ENCODE data around the gene EIF5A2. TPM values are rescaled to one million over a fixed set of nuclear protein-coding genes. Genes with fewer than 3 reads are reported as not detected.
"Not testable (repeated sequence)": the region's sequence is repeated elsewhere in the genome, so short reads cannot be mapped to it uniquely, and the experiment has no call there.

Gene EIF5A2
- total RNA-seq, 4 donors from 2014 or later: 9.6 to 15.1 (median 11.2) TPM

GRCh38 chr3:170896781-170897180 is 11.7 kb downstream of the EIF5A2 start:
- 90 to 100% methylated on average over 1 of the region's 1 CpG for WGBS, 2 donors (ENCODE audit: low coverage in 1 of 2)
- ATAC-seq: no peak

GRCh38 chr3:170896333-170896732 is 12.1 kb downstream of the EIF5A2 start:
- not testable (repeated sequence) for H3K27me3 ChIP-seq, H3K4me3 ChIP-seq, H3K4me1 ChIP-seq, H3K27ac ChIP-seq, H3K9me3 ChIP-seq, ATAC-seq
- H3K36me3 ChIP-seq: peaks cover 0 to 34% of the 10 kb centered on the region in 2 donors
- 88 to 100% methylated on average over 4 to 5 of the region's 6 CpGs for WGBS, 2 donors (ENCODE audit: low coverage in 1 of 2)

More at GRCh38 chr3:170896781-170897180, 11.7 kb downstream of the EIF5A2 start:
- no peaks in the 10 kb centered on the region for H3K9me3 ChIP-seq
- no peaks in the 10 kb centered on the region for H3K4me1 ChIP-seq
- H3K4me3 ChIP-seq: no peak overlapping the region
- no peaks in the 10 kb centered on the region for H3K27me3 ChIP-seq
- peaks cover 0 to 34% of the 10 kb centered on the region in 2 donors for H3K36me3 ChIP-seq
- no peak overlapping the region for H3K27ac ChIP-seq
- no peak for TF ChIP-seq EP300 (IDR thresholded peaks at IDR 0.05)
- TF ChIP-seq, protein P1, sequence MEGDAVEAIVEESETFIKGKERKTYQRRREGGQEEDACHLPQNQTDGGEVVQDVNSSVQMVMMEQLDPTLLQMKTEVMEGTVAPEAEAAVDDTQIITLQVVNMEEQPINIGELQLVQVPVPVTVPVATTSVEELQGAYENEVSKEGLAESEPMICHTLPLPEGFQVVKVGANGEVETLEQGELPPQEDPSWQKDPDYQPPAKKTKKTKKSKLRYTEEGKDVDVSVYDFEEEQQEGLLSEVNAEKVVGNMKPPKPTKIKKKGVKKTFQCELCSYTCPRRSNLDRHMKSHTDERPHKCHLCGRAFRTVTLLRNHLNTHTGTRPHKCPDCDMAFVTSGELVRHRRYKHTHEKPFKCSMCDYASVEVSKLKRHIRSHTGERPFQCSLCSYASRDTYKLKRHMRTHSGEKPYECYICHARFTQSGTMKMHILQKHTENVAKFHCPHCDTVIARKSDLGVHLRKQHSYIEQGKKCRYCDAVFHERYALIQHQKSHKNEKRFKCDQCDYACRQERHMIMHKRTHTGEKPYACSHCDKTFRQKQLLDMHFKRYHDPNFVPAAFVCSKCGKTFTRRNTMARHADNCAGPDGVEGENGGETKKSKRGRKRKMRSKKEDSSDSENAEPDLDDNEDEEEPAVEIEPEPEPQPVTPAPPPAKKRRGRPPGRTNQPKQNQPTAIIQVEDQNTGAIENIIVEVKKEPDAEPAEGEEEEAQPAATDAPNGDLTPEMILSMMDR (IDR thresholded peaks at IDR 0.05): no peak
- TF ChIP-seq POLR2A (IDR thresholded peaks at IDR 0.05): no peak
- no peak for TF ChIP-seq POLR2AphosphoS5 (IDR thresholded peaks at IDR 0.05)

DNA sequence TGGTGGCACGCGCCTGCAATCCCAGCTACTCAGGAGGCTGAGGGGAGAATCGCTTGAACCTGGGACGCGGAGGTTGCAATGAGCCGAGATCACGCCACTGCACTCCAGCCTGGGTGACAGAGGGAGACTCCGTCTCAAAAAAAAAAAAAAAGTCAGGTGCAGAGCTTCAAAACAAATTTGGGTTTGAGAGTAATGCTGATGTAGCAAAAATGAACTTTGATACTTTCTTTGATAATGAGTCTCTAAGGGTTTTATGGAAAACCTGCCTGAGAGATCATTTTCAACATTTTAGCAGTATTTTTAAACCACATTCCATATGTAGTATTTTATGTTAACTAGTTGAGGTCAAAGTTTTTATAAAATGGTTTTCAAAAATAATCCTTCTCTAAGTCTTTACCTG is 14.5 kb downstream of the EIF5A2 start:
- 100% methylated on average over 1 of the region's 8 CpGs; no CpG with 5 or more reads in 1 of the 2 donors for WGBS, 2 donors (ENCODE audit: low coverage in 1 of 2)
- no peak overlapping the region for H3K4me3 ChIP-seq
- H3K36me3 ChIP-seq: peaks cover 0 to 34% of the 10 kb centered on the region in 2 donors
- H3K27me3 ChIP-seq: no peaks in the 10 kb centered on the region
- H3K27ac ChIP-seq: no peak overlapping the region
- no peaks in the 10 kb centered on the region for H3K4me1 ChIP-seq
- TF ChIP-seq, protein P1 (IDR thresholded peaks at IDR 0.05): no peak
- TF ChIP-seq EP300 (IDR thresholded peaks at IDR 0.05): no peak
- TF ChIP-seq POLR2AphosphoS5 (IDR thresholded peaks at IDR 0.05): no peak
- TF ChIP-seq POLR2A (IDR thresholded peaks at IDR 0.05): no peak
- no peak for ATAC-seq
- no peaks in the 10 kb centered on the region for H3K9me3 ChIP-seq

- Histone ChIP-seq H3K36me3 (peaks cover 0 to 18% of the 10 kb centered on the region in 2 donors), H3K4me1 (no peaks in the 10 kb centered on the region), H3K9me3 (no peaks in the 10 kb centered on the region), H3K27ac (no peak overlapping the region), H3K27me3 (no peaks in the 10 kb centered on the region), H3K4me3 (no peak overlapping the region)
- ATAC-seq: no peak
- TF ChIP-seq, protein P1 (IDR thresholded peaks at IDR 0.05): no peak
- TF ChIP-seq POLR2AphosphoS5 (IDR thresholded peaks at IDR 0.05): no peak
- no peak for TF ChIP-seq POLR2A (IDR thresholded peaks at IDR 0.05)
- TF ChIP-seq EP300 (IDR thresholded peaks at IDR 0.05): no peak
- WGBS, 2 donors (ENCODE audit: low coverage in 1 of 2): 28 to 31% methylated on average over 1 of the region's 1 CpG
These were observed 18.8 kb downstream of the EIF5A2 start for GRCh38 chr3:170889630-170890029.

DNA sequence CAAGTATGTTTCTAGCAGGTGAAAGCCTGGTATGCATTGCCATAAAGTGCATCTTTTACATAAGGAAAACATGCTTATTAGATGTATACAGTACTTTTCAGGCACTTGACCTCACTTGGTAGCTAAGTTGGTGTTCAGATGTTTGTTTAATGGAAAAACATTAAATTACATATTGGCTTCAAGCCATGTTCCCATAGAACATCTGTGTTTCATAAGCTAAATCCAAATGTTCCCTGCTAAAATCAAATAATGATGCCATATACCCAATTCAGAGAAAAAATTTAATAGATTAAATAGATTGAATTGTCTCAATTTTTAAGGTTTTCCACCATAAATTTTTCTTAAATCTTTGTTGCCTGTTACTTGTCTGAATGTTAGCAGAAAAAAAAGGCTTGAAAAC is 19.3 kb downstream of the EIF5A2 start:
- no peaks in the 10 kb centered on the region for H3K4me1 ChIP-seq
- H3K36me3 ChIP-seq: peaks cover 0 to 18% of the 10 kb centered on the region in 2 donors
- no peak for ATAC-seq
- TF ChIP-seq POLR2AphosphoS5 (IDR thresholded peaks at IDR 0.05): no peak
- TF ChIP-seq EP300 (IDR thresholded peaks at IDR 0.05): no peak
- TF ChIP-seq, protein P1 (IDR thresholded peaks at IDR 0.05): no peak
- TF ChIP-seq POLR2A (IDR thresholded peaks at IDR 0.05): no peak
- no peak overlapping the region for H3K27ac ChIP-seq
- no peak overlapping the region for H3K4me3 ChIP-seq
- H3K9me3 ChIP-seq: no peaks in the 10 kb centered on the region
- H3K27me3 ChIP-seq: no peaks in the 10 kb centered on the region

DNA sequence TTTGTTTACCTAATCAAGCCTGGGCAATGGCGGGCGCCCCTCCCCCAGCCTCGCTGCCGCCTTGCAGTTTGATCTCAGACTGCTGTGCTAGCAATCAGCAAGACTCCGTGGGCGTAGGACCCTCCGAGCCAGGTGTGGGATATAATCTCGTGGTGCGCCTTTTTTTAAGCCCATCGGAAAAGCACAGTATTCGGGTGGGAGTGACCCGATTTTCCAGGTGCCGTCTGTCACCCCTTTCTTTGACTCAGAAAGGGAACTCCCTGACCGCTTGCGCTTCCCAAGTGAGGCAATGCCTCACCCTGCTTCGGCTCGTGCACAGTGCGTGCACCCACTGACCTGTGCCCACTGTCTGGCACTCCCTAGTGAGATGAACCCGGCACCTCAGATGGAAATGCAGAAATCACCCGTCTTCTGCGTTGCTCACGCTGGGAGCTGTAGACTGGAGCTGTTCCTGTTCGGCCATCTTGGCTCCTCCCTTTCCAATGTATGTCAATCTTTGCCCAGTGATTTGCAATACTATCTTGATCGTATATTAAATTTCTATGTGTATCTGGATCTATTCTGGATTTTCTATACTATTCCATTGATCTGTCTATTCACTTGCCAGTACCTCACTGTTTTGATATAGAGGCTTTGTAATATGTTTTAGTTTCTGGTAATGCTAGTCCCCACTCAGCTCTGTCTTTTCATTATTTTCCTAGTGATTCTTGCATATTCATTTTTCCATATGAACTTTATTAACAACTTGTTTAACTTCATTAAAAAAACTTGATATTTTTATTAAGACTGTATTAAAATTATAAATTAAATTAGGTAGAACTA is 24.1 kb downstream of the EIF5A2 start:
- H3K27ac ChIP-seq, H3K27me3 ChIP-seq, ATAC-seq, H3K4me3 ChIP-seq, H3K9me3 ChIP-seq, H3K4me1 ChIP-seq, H3K36me3 ChIP-seq: not testable (repeated sequence)
- whole genome bisulfite sequencing, 2 donors (ENCODE audit: low coverage in 1 of 2): 93 to 100% methylated on average over 5 of the region's 24 CpGs

- not testable (repeated sequence) for H3K27me3 ChIP-seq, H3K4me1 ChIP-seq, H3K27ac ChIP-seq, H3K4me3 ChIP-seq, ATAC-seq, H3K36me3 ChIP-seq, H3K9me3 ChIP-seq
- 93% methylated on average over 3 of the region's 5 CpGs; no CpG with 5 or more reads in 1 of the 2 donors for WGBS, 2 donors (ENCODE audit: low coverage in 1 of 2)
These were observed 29.7 kb downstream of the EIF5A2 start for GRCh38 chr3:170878688-170879087.

DNA sequence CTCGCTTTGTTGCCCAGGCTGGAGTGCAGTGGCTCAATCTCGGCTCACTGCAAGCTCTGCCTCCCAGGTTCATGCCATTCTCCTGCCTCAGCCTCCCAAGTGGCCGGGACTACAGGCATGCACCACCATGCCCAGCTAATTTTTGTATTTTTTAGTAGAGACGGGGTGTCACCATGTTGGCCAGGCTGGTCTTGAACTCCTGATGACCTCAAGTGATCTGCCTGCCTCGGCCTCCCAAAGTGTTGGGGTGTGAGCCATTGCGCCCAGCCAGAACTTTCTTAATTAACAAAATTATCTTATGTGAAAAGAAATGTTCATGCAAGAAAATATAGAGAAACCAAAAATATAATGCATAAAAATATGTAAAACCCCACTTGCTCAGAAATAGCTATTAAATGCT is 31.1 kb downstream of the EIF5A2 start:
- not testable (repeated sequence) for H3K4me3 ChIP-seq, H3K27ac ChIP-seq, H3K27me3 ChIP-seq, H3K4me1 ChIP-seq, H3K9me3 ChIP-seq, ATAC-seq, H3K36me3 ChIP-seq
- WGBS, 2 donors (ENCODE audit: low coverage in 1 of 2): 93% methylated on average over 3 of the region's 6 CpGs; no CpG with 5 or more reads in 1 of the 2 donors
